Breast epithelium (tissue), 4 donors: Measurements from ENCODE around the gene PANK1. TPM values are rescaled to one million over a fixed set of nuclear protein-coding genes. Genes with fewer than 3 reads are reported as not detected.

Source experiments
- DNase-seq, 2 donors: peaks; one replicate each; pipeline ENCODE4 v3.0.0-alpha.2; 2019; ENCODE audit warnings: low spot score in 2 of 2
- H3K27ac ChIP-seq, 2 donors: fragments of 200-600 bp; sonication (generic) in 1 of 2; one replicate each; pipeline ENCODE4 v1.5.1; 2016 to 2019; ENCODE audit warnings: mild to moderate bottlenecking in 1 of 2
- H3K27me3 ChIP-seq, 2 donors: fragments of 200-600 bp; sonication (generic) in 1 of 2; one replicate each; pipeline versions ENCODE4 v1.5.1 to v1.6.0; 2017 to 2019; ENCODE audit warnings: control low read depth in 1 of 2, mild to moderate bottlenecking in 1 of 2
- H3K36me3 ChIP-seq: fragments of 200-600 bp; one replicate; pipeline ENCODE4 v1.5.1; 2019
- H3K4me1 ChIP-seq, 2 donors: fragments of 200-600 bp; sonication (generic); one replicate each; pipeline ENCODE4 v1.5.1; 2016 to 2019; ENCODE audit warnings: control low read depth in 1 of 2
- H3K4me3 ChIP-seq, 3 donors: fragments of 200-600 bp; sonication (generic); 1 replicate in 2 of 3; 2 replicates in 1 of 3; pipeline ENCODE4 v1.5.1; 2016 to 2019; ENCODE audit warnings: mild to moderate bottlenecking in 3 of 3, moderate library complexity in 2 of 3
- H3K9me3 ChIP-seq, 2 donors: fragments of 200-600 bp; sonication (generic) in 1 of 2; one replicate each; pipeline ENCODE4 v1.5.1; 2016 to 2019; ENCODE audit warnings: control low read depth in 1 of 2
- CTCF ChIP-seq, 3 donors: fragments of 450-650 bp; IDR thresholded peaks; one replicate each; pipeline ENCODE4 v1.5.1; 2016 to 2017; ENCODE audit warnings: antibody characterized with exemption in 3 of 3, mild to moderate bottlenecking in 3 of 3, moderate library complexity in 3 of 3
- POLR2A ChIP-seq: fragments of 450-650 bp; IDR thresholded peaks from one replicate; pipeline ENCODE4 v1.6.1; 2016; ENCODE audit warnings: antibody characterized with exemption, mild to moderate bottlenecking, moderate library complexity
- POLR2AphosphoS5 ChIP-seq, 3 donors: sonication (generic); formaldehyde crosslinking; IDR thresholded peaks; one replicate each; pipeline ENCODE4 v1.6.1; 2017; ENCODE audit warnings: antibody characterized with exemption in 3 of 3
- intact Hi-C: fragments of 100-400 bp; cut with DNase I; formaldehyde crosslinking; loops from one replicate; pipeline ENCODE4 v1.15.1; 2023; ENCODE audit warnings: low total_unique reads
- total RNA-seq, 3 donors: library from RNA; depleted of rRNA; stranded (reverse); fragments of >200 nt; gene quantifications; one replicate each; pipeline ENCODE4 v1.1.0, GENCODE V29; 2016

Gene PANK1
- total RNA-seq, 3 donors from 2014 or later = 2.9 to 6.4 (median 5.1) TPM

- TF ChIP-seq POLR2AphosphoS5 (IDR thresholded peaks at IDR 0.05) = no peak
- no peak for TF ChIP-seq POLR2A
- no peak for TF ChIP-seq CTCF (IDR thresholded peaks at IDR 0.05)
- no peak overlapping the region for H3K4me3 ChIP-seq
- no peak overlapping the region for H3K27ac ChIP-seq
- H3K9me3 ChIP-seq = no peaks in the 10 kb centered on the region
- H3K27me3 ChIP-seq = no peaks in the 10 kb centered on the region
- no peak for DNase-seq
- intact Hi-C loops = no loop called here
- no peaks in the 10 kb centered on the region for H3K4me1 ChIP-seq
- H3K36me3 ChIP-seq = no peaks in the 10 kb centered on the region
Measured at GRCh38 chr10:89613582-89613981, 31.5 kb downstream of the PANK1 start.

GRCh38 chr10:89611282-89611681, 33.8 kb downstream of the PANK1 start:
- no peaks in the 10 kb centered on the region for H3K27me3 ChIP-seq
- no peak overlapping the region for H3K4me3 ChIP-seq
- intact Hi-C loops = no loop called here
- no peak for TF ChIP-seq POLR2A
- no peak for TF ChIP-seq CTCF (IDR thresholded peaks at IDR 0.05)
- no peak for TF ChIP-seq POLR2AphosphoS5 (IDR thresholded peaks at IDR 0.05)
- H3K4me1 ChIP-seq = no peaks in the 10 kb centered on the region
- H3K36me3 ChIP-seq = no peaks in the 10 kb centered on the region
- no peak overlapping the region for H3K27ac ChIP-seq
- DNase-seq = no peak
- no peaks in the 10 kb centered on the region for H3K9me3 ChIP-seq

- Histone ChIP-seq H3K36me3 (no peaks in the 10 kb centered on the region), H3K27ac (no peak overlapping the region), H3K9me3 (no peaks in the 10 kb centered on the region), H3K27me3 (no peaks in the 10 kb centered on the region), H3K4me1 (no peaks in the 10 kb centered on the region), H3K4me3 (no peak overlapping the region)
- intact Hi-C loops = no loop called here
- no peak for DNase-seq
- TF ChIP-seq POLR2A (no peak), POLR2AphosphoS5 (IDR thresholded peaks at IDR 0.05) (no peak), CTCF (IDR thresholded peaks at IDR 0.05) (no peak)
Measured at GRCh38 chr10:89609833-89610346, 35.2 kb downstream of the PANK1 start.

GRCh38 chr10:89604200-89604599, 40.8 kb downstream of the PANK1 start:
- H3K27ac ChIP-seq = no peak overlapping the region
- DNase-seq = no peak
- no peak overlapping the region for H3K4me3 ChIP-seq
- H3K36me3 ChIP-seq = no peaks in the 10 kb centered on the region
- no peaks in the 10 kb centered on the region for H3K9me3 ChIP-seq
- intact Hi-C loops = no loop called here
- H3K4me1 ChIP-seq = no peaks in the 10 kb centered on the region
- no peaks in the 10 kb centered on the region for H3K27me3 ChIP-seq
- TF ChIP-seq POLR2A = no peak
- TF ChIP-seq POLR2AphosphoS5 (IDR thresholded peaks at IDR 0.05) = no peak
- TF ChIP-seq CTCF (IDR thresholded peaks at IDR 0.05) = no peak

GRCh38 chr10:89602919-89603318, 42.1 kb downstream of the PANK1 start:
- no peak overlapping the region for H3K27ac ChIP-seq
- TF ChIP-seq POLR2A (no peak), POLR2AphosphoS5 (IDR thresholded peaks at IDR 0.05) (no peak), CTCF (IDR thresholded peaks at IDR 0.05) (no peak)
- intact Hi-C loops = no loop called here
- H3K9me3 ChIP-seq = no peaks in the 10 kb centered on the region
- no peaks in the 10 kb centered on the region for H3K4me1 ChIP-seq
- no peaks in the 10 kb centered on the region for H3K36me3 ChIP-seq
- DNase-seq = no peak
- H3K4me3 ChIP-seq = no peak overlapping the region
- no peaks in the 10 kb centered on the region for H3K27me3 ChIP-seq
